Calu3 (cell line): Measurements from ENCODE around the gene WDR45B. TPM values are rescaled to one million over a fixed set of nuclear protein-coding genes. Genes with fewer than 3 reads are reported as not detected.

Experiments
- BruUV-seq: library from RNA; stranded (reverse); fragments of 400-500 nt; replicated peaks from 2 replicates; lab custom pipeline; 2021; lab: Mats Ljungman, UMichigan
- CTCF ChIA-PET: fragments of 300-600 bp; sonication (Branson Sonifier 250); formaldehyde crosslinking; loops from one replicate; lab custom pipeline; 2022; ENCODE audit warnings: antibody characterized with exemption; lab: Charles Lee
- DNase-seq: peaks from one replicate; pipeline ENCODE4 v3.0.0; 2022
- H3K27ac Mint-ChIP-seq: one replicate; pipeline ENCODE4 v1.8.0; 2022; ENCODE audit warnings: mixed read lengths; ENCODE audit not compliant: unreplicated experiment
- H3K27me3 Mint-ChIP-seq: one replicate; pipeline ENCODE4 v1.8.0; 2022; ENCODE audit warnings: mixed read lengths; ENCODE audit not compliant: unreplicated experiment
- H3K36me3 Mint-ChIP-seq: one replicate; pipeline ENCODE4 v1.8.0; 2022; ENCODE audit warnings: mild to moderate bottlenecking, moderate library complexity, mixed read lengths; ENCODE audit not compliant: insufficient read depth, unreplicated experiment
- H3K4me1 Mint-ChIP-seq: one replicate; pipeline ENCODE4 v1.8.0; 2022; ENCODE audit warnings: mild to moderate bottlenecking, low read depth, mixed read lengths; ENCODE audit not compliant: unreplicated experiment
- H3K4me3 Mint-ChIP-seq: one replicate; pipeline ENCODE4 v1.8.0; 2022; ENCODE audit warnings: mild to moderate bottlenecking, low read depth, moderate library complexity, mixed read lengths; ENCODE audit not compliant: unreplicated experiment
- H3K9me3 Mint-ChIP-seq: one replicate; pipeline ENCODE4 v1.8.0; 2022; ENCODE audit warnings: low read depth, mixed read lengths; ENCODE audit not compliant: unreplicated experiment
- CTCF ChIP-seq: fragments of 200-600 bp; IDR thresholded peaks from one replicate; pipeline ENCODE4 v1.8.0; 2022; ENCODE audit warnings: antibody characterized with exemption; ENCODE audit not compliant: unreplicated experiment
- intact Hi-C: fragments of 100-400 bp; cut with micrococcal nuclease; formaldehyde crosslinking; loops from one replicate; pipeline ENCODE4 v1.10.0; 2022; ENCODE audit not compliant: unreplicated experiment
- total RNA-seq: library from RNA; stranded (reverse); gene quantifications from 2 replicates; pipeline ENCODE4 v1.2.3, GENCODE V29; 2022

WDR45B gene
- total RNA-seq, 1 experiment from 2014 or later = 108 TPM

- H3K27ac Mint-ChIP-seq = no peak overlapping the region
- H3K27me3 Mint-ChIP-seq = no peaks in the 10 kb centered on the region
- H3K36me3 Mint-ChIP-seq = peaks cover 31% of the 10 kb centered on the region
- CTCF ChIA-PET = interaction anchor here (0.7 kb wide), 1 partner anchor 84 kb away, joined by 3 read pairs; no protein-coding TSS in a partner anchor
- no TSS peak for BruUV-seq
- H3K4me3 Mint-ChIP-seq = no peak overlapping the region
- H3K9me3 Mint-ChIP-seq = no peaks in the 10 kb centered on the region
- intact Hi-C loops = no loop called here
- no peak for DNase-seq
- TF ChIP-seq CTCF = no peak
- peaks cover 4% of the 10 kb centered on the region for H3K4me1 Mint-ChIP-seq
These were observed 15.4 kb upstream of the WDR45B start for GRCh38 chr17:82663381-82664275.

DNA sequence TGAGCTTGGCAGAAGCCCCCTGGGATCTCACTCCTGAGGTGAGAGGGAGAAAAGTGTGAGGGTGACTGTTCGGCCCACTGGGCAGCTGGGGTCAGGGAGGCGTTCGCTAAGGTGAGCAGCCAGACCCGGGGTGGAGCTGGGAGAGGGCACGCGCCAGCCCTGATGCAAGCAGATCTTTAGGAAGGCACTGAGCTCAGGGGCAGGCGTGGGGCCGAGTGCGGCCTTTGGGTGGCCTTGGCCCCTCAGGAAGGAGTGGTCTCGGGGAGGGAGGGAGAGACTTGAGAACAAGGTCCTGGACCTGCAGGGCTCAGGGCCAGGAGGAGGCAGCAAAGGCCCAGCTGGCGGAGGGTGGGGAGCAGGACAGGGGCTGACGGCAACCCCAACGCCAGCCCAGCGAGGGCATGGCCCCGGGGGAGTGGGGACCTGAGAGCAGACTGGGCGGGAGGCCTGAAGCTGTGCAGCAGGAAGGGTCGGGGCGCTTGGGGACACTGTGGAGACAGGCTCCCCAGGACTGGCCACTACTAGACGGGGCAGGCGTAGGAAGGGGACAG lies 14.5 kb upstream of the WDR45B start:
- Mint-ChIP-seq H3K27me3 (no peaks in the 10 kb centered on the region), H3K4me1 (no peaks in the 10 kb centered on the region), H3K9me3 (no peaks in the 10 kb centered on the region), H3K36me3 (peaks cover 30% of the 10 kb centered on the region), H3K4me3 (no peak overlapping the region), H3K27ac (no peak overlapping the region)
- no TSS peak for BruUV-seq
- CTCF ChIA-PET = no interaction called here
- TF ChIP-seq CTCF = no peak
- DNase-seq = no peak
- intact Hi-C loops = no loop called here

GRCh38 chr17:82661717-82662683 lies 13.8 kb upstream of the WDR45B start:
- no peaks in the 10 kb centered on the region for H3K27me3 Mint-ChIP-seq
- no TSS peak for BruUV-seq
- no peak for TF ChIP-seq CTCF
- intact Hi-C loops = no loop called here
- no peak for DNase-seq
- no peaks in the 10 kb centered on the region for H3K9me3 Mint-ChIP-seq
- peaks cover 23% of the 10 kb centered on the region for H3K36me3 Mint-ChIP-seq
- CTCF ChIA-PET = no interaction called here
- no peaks in the 10 kb centered on the region for H3K4me1 Mint-ChIP-seq
- H3K4me3 Mint-ChIP-seq = no peak overlapping the region
- no peak overlapping the region for H3K27ac Mint-ChIP-seq

GRCh38 chr17:82659886-82660285 lies 11.6 kb upstream of the WDR45B start:
- Mint-ChIP-seq H3K4me3 (no peak overlapping the region), H3K9me3 (no peaks in the 10 kb centered on the region), H3K27ac (no peak overlapping the region), H3K4me1 (peaks cover 12% of the 10 kb centered on the region), H3K27me3 (no peaks in the 10 kb centered on the region), H3K36me3 (peaks cover 26% of the 10 kb centered on the region)
- TF ChIP-seq CTCF = no peak
- CTCF ChIA-PET = no interaction called here
- intact Hi-C loops = loop anchor here (10.0 kb wide), 1 partner anchor 45 kb away; no protein-coding TSS in a partner anchor
- DNase-seq = no peak
- no TSS peak for BruUV-seq
